Skeletal muscle satellite cell (primary cell): ENCODE measurements around the gene HMGB1.

Experiments used
- H3K27me3 ChIP-seq: 2 replicates; pipeline ENCODE4 v1.7.0; 2013; ENCODE audit warnings: low read length; ENCODE audit not compliant: control insufficient read depth, insufficient read depth
- H3K36me3 ChIP-seq: 2 replicates; pipeline ENCODE4 v1.7.0; 2013; ENCODE audit warnings: mild to moderate bottlenecking, control low read depth, low read length; ENCODE audit not compliant: insufficient read depth
- H3K4me1 ChIP-seq: 2 replicates; pipeline ENCODE4 v1.7.0; 2013; ENCODE audit warnings: low read length; ENCODE audit not compliant: control insufficient read depth, insufficient read depth
- H3K4me2 ChIP-seq: 2 replicates; pipeline ENCODE4 v1.7.0; 2013; ENCODE audit warnings: mild to moderate bottlenecking, low read length
- H3K4me3 ChIP-seq: 2 replicates; pipeline ENCODE4 v1.7.0; 2013; ENCODE audit warnings: low read length
- H3K9ac ChIP-seq: 2 replicates; pipeline ENCODE4 v1.7.0; 2013; ENCODE audit warnings: mild to moderate bottlenecking, low read depth, low read length, moderate library complexity
- H3K9me3 ChIP-seq: replicated peaks from 2 replicates; pipeline ENCODE4 v1.7.0; 2013; ENCODE audit warnings: mild to moderate bottlenecking, control low read depth, low read length

The HMGB1 gene

GRCh38 chr13:30422054-30422839 is 43.5 kb downstream of the HMGB1 start, which contains the start of gene UBE2L5:
TSS of gene UBE2L5 (plus strand) at chr13:30422493. CDS start at chr13:30427991, 5,498 bp downstream.
- Histone ChIP-seq H3K36me3 (no peaks in the 10 kb centered on the region), H3K9me3 (no peaks in the 10 kb centered on the region), H3K4me2 (peak within 1 kb of the TSS; percentile 99), H3K27me3 (no peaks in the 10 kb centered on the region), H3K4me1 (peaks cover 8% of the 10 kb centered on the region), H3K4me3 (peak within 1 kb of the TSS; percentile 82), H3K9ac (peak within 1 kb of the TSS; percentile 84)

- peak overlapping the region; percentile 84 for H3K9ac ChIP-seq
These were observed 44.4 kb downstream of the HMGB1 start for GRCh38 chr13:30421093-30422053.

GRCh38 chr13:30418717-30419459 is 46.8 kb downstream of the HMGB1 start:
- Histone ChIP-seq H3K9me3 (no peaks in the 10 kb centered on the region), H3K4me1 (peaks cover 8% of the 10 kb centered on the region), H3K9ac (no peak overlapping the region), H3K36me3 (no peaks in the 10 kb centered on the region), H3K4me2 (no peak overlapping the region), H3K27me3 (no peaks in the 10 kb centered on the region), H3K4me3 (no peak overlapping the region)

More at GRCh38 chr13:30421093-30422053, 44.4 kb downstream of the HMGB1 start:
- Histone ChIP-seq H3K4me1 (peaks cover 8% of the 10 kb centered on the region), H3K4me2 (peak overlapping the region; percentile 99), H3K36me3 (no peaks in the 10 kb centered on the region), H3K9me3 (no peaks in the 10 kb centered on the region), H3K4me3 (peak overlapping the region; percentile 82), H3K27me3 (no peaks in the 10 kb centered on the region)

- no peak overlapping the region for H3K9ac ChIP-seq
- peaks cover 8% of the 10 kb centered on the region for H3K4me1 ChIP-seq
- H3K4me3 ChIP-seq = no peak overlapping the region
- H3K4me2 ChIP-seq = no peak overlapping the region
- H3K27me3 ChIP-seq = no peaks in the 10 kb centered on the region
- no peaks in the 10 kb centered on the region for H3K36me3 ChIP-seq
- H3K9me3 ChIP-seq = no peaks in the 10 kb centered on the region
These were observed 47.5 kb downstream of the HMGB1 start for GRCh38 chr13:30418075-30418716.

GRCh38 chr13:30416471-30416870 is 49.3 kb downstream of the HMGB1 start:
- Histone ChIP-seq H3K9me3 (no peaks in the 10 kb centered on the region), H3K4me2 (no peak overlapping the region), H3K9ac (no peak overlapping the region), H3K4me1 (peaks cover 8% of the 10 kb centered on the region), H3K4me3 (no peak overlapping the region), H3K36me3 (no peaks in the 10 kb centered on the region), H3K27me3 (no peaks in the 10 kb centered on the region)

- Histone ChIP-seq H3K9ac (no peak overlapping the region), H3K4me1 (peaks cover under 1% of the 10 kb centered on the region), H3K4me2 (no peak overlapping the region), H3K36me3 (no peaks in the 10 kb centered on the region), H3K9me3 (no peaks in the 10 kb centered on the region), H3K27me3 (no peaks in the 10 kb centered on the region), H3K4me3 (no peak overlapping the region)
These were observed 50.2 kb downstream of the HMGB1 start for GRCh38 chr13:30415430-30416030.

- H3K4me2 ChIP-seq = no peak overlapping the region
These were observed 51.9 kb downstream of the HMGB1 start for GRCh38 chr13:30413842-30414241.

GRCh38 chr13:30412346-30412745 is 53.4 kb downstream of the HMGB1 start:
- Histone ChIP-seq H3K4me1 (peaks cover 24% of the 10 kb centered on the region), H3K4me2 (no peak overlapping the region), H3K4me3 (no peak overlapping the region), H3K9me3 (no peaks in the 10 kb centered on the region), H3K36me3 (no peaks in the 10 kb centered on the region), H3K9ac (no peak overlapping the region), H3K27me3 (no peaks in the 10 kb centered on the region)

More at GRCh38 chr13:30413842-30414241, 51.9 kb downstream of the HMGB1 start:
- Histone ChIP-seq H3K27me3 (no peaks in the 10 kb centered on the region), H3K4me3 (no peak overlapping the region), H3K9ac (no peak overlapping the region), H3K4me1 (peaks cover 16% of the 10 kb centered on the region), H3K36me3 (no peaks in the 10 kb centered on the region), H3K9me3 (no peaks in the 10 kb centered on the region)

- Histone ChIP-seq H3K9ac (no peak overlapping the region), H3K4me2 (no peak overlapping the region), H3K36me3 (no peaks in the 10 kb centered on the region), H3K4me3 (no peak overlapping the region), H3K4me1 (peaks cover 24% of the 10 kb centered on the region), H3K9me3 (no peaks in the 10 kb centered on the region), H3K27me3 (no peaks in the 10 kb centered on the region)
These were observed 55.0 kb downstream of the HMGB1 start for GRCh38 chr13:30410705-30411125.

GRCh38 chr13:30409886-30410704 is 55.6 kb downstream of the HMGB1 start:
- Histone ChIP-seq H3K9ac (no peak overlapping the region), H3K4me1 (peaks cover 24% of the 10 kb centered on the region), H3K4me2 (peak overlapping the region; percentile 2), H3K36me3 (no peaks in the 10 kb centered on the region), H3K27me3 (no peaks in the 10 kb centered on the region), H3K4me3 (no peak overlapping the region), H3K9me3 (no peaks in the 10 kb centered on the region)
